Measurements from ENCODE around the gene C2CD2. TPM values are rescaled to one million over a fixed set of nuclear protein-coding genes. Genes with fewer than 3 reads are reported as not detected.

C2CD2 gene
- total and polyA plus RNA-seq, 8 donors: 18.3 to 24.1 (median 19.6) TPM

DNA sequence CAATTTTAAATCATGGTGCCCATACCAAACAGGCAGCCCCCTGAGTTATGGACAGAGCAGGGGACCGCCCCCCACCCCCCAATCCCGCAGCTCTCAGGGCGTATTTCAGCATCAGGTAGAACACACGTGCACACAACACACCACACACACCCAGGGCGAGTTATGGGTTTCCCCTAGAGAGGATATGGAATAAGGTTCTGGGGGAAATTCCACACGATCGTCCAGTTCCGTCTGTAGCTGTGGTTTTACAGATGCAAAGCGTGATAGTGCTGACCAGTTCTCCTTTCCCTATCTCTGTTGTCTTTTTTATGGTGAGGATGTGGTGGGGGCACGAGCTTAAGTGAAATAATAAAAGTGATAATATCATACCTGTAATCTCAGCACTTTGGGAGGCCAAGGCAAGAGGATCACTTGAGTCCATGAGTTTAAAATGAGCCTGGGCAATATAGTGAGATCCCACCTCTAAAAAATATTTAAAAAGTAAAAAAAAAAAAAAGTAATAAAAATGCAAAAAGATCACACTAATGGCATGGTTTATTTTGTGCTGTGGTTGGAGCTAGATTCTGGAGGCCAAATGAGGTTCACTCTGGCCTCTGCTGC, 25.1 kb downstream of the C2CD2 start:
- no peak for ATAC-seq
- DNase-seq: peak in 1 of 4 donors; percentile 40
- H3K36me3 ChIP-seq: no peaks in the 10 kb centered on the region
- H3K27ac ChIP-seq: peak overlapping the region; percentile 81 to 84
- no peaks in the 10 kb centered on the region for H3K27me3 ChIP-seq
- no peaks in the 10 kb centered on the region for H3K9me3 ChIP-seq
- H3K4me1 ChIP-seq: peaks cover 12 to 66% of the 10 kb centered on the region in 2 donors
- intact Hi-C loops (cut with DNase I): no loop called here
- TF ChIP-seq, protein P1, sequence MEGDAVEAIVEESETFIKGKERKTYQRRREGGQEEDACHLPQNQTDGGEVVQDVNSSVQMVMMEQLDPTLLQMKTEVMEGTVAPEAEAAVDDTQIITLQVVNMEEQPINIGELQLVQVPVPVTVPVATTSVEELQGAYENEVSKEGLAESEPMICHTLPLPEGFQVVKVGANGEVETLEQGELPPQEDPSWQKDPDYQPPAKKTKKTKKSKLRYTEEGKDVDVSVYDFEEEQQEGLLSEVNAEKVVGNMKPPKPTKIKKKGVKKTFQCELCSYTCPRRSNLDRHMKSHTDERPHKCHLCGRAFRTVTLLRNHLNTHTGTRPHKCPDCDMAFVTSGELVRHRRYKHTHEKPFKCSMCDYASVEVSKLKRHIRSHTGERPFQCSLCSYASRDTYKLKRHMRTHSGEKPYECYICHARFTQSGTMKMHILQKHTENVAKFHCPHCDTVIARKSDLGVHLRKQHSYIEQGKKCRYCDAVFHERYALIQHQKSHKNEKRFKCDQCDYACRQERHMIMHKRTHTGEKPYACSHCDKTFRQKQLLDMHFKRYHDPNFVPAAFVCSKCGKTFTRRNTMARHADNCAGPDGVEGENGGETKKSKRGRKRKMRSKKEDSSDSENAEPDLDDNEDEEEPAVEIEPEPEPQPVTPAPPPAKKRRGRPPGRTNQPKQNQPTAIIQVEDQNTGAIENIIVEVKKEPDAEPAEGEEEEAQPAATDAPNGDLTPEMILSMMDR (IDR thresholded peaks at IDR 0.05): no peak
- H3K4me3 ChIP-seq: no peak overlapping the region

DNA sequence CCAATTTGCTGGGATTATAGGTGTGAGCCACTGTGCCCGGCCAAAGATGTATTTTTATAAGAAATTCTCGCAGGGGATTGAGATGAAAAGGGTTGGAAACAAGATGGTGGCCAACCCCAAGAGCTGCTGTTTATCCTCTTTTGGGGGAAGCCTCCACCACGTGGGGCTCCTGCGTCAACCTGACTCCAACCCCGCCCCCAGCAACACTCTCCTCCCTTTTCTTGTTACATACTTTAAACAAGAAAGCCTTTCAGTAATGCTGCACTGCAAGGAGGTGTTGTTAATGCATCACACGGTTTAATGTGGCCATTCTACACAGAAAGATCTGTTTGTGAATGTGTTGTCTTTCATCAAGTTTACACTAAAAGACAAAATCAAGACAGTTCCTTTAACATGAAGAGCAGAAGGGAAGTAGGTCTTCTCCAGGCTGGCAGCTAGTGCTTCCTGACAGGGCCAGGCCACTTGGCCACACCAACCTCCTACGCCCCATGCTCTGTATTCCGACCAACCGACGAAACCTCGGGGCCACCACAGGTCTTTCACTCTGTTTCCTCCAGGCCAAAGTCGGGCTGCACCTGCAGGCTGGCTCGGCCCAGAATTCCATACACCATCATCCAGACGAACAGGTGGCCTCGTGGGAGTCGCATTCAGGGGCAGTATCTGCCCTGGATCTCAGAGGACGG, 25.9 kb downstream of the C2CD2 start:
- ATAC-seq: no peak
- H3K4me1 ChIP-seq: peaks cover 6 to 65% of the 10 kb centered on the region in 2 donors

DNA sequence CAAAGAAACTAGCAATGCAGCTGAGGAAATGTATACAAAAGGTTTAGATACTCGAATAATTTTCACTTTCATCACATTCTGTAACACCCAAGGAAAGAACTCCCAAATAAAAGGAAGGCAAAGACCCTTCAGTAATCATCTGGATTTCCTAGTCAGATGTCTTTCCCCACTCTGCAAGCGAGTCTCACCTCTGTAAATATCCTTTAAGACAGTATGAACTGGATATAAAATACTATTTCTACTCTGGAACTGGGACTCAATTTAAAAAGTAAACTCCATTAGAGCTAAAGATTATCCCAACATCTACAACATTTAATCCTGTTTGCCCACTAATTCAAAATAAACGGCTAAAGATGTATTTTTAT, 27.0 kb downstream of the C2CD2 start:
- TF ChIP-seq, protein P1 (IDR thresholded peaks at IDR 0.05): no peak
- intact Hi-C loops (cut with DNase I): no loop called here
- ATAC-seq: no peak

More for the DNA sequence above, 25.9 kb downstream of the C2CD2 start:
- TF ChIP-seq, protein P1 (IDR thresholded peaks at IDR 0.05): no peak
- no peak overlapping the region for H3K4me3 ChIP-seq
- peak overlapping the region; percentile 81 to 84 for H3K27ac ChIP-seq
- intact Hi-C loops (cut with DNase I): no loop called here
- DNase-seq: peak in 2 of 4 donors; percentile 60 to 67
- no peaks in the 10 kb centered on the region for H3K36me3 ChIP-seq
- H3K9me3 ChIP-seq: no peaks in the 10 kb centered on the region
- H3K27me3 ChIP-seq: no peaks in the 10 kb centered on the region

DNA sequence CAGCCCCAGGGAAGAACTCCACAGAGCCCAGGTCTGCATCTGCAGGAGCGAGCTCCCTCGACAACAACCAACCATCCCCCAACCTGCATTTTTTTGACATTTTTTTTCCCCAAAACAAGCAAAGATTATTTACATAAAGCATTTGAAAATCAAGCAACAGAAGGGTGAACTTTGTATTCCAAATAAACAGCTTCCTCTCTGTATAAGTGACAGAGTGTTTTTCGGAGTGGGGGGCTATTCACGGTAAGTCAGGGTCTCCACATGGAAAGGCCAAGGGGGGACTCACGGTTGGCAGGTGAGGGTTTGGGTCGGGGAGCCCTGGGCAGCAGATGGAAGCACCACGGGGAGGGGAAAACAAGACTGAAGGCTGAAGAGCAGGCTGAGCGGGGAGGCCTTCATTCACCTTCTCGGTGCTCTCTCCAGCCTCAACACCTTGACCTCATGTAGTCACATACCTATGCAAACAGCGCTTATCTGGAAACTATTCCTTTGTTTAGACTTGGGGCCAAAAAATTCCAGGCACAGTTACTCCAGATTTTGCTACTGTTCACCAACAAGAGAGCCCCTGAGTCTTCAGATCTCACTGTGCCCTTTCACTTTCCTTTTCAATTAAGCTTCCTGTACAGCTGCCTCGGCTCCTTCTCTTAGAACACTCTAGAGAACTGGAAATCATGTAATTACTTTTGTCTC, 27.6 kb downstream of the C2CD2 start:
- Histone ChIP-seq H3K4me3 (peak overlapping the region; percentile 5 to 40), H3K27me3 (no peaks in the 10 kb centered on the region), H3K4me1 (peaks cover 6 to 65% of the 10 kb centered on the region in 2 donors), H3K9me3 (no peaks in the 10 kb centered on the region), H3K27ac (peak overlapping the region; percentile 81 to 84), H3K36me3 (no peaks in the 10 kb centered on the region)
- DNase-seq (peak in 3 of 4 donors; percentile 40 to 70 (median 54)), ATAC-seq (peak; percentile 83)
- intact Hi-C loops (cut with DNase I): no loop called here
- TF ChIP-seq, protein P1 (IDR thresholded peaks at IDR 0.05): no peak

More for the DNA sequence above, 27.0 kb downstream of the C2CD2 start:
- no peaks in the 10 kb centered on the region for H3K36me3 ChIP-seq
- H3K4me3 ChIP-seq: peak overlapping the region; percentile 5 to 40
- DNase-seq: no peak
- H3K4me1 ChIP-seq: peaks cover 6 to 65% of the 10 kb centered on the region in 2 donors
- peak overlapping the region; percentile 81 to 84 for H3K27ac ChIP-seq
- H3K9me3 ChIP-seq: no peaks in the 10 kb centered on the region
- no peaks in the 10 kb centered on the region for H3K27me3 ChIP-seq

DNA sequence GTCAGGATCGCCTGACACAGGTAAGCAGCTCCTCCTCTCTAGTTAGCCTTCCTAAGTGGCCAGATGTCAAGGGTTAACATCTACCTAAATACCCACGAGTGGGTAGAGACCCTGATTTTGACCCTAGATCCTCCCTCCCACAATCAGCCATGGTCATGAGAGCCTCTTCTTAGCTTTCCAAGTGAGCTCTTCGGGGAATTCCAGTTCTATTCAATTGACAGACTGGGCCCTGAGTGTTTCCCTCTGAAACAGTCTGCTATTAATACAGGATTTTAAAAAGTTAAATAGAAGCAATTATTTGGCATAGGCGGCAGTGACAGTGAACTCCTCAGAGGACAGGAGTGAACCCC, 28.1 kb downstream of the C2CD2 start:
- Histone ChIP-seq H3K27me3 (no peaks in the 10 kb centered on the region), H3K4me3 (peak overlapping the region; percentile 5 to 40)

More for the DNA sequence above, 28.1 kb downstream of the C2CD2 start:
- Histone ChIP-seq H3K36me3 (no peaks in the 10 kb centered on the region), H3K9me3 (no peaks in the 10 kb centered on the region), H3K27ac (peak overlapping the region; percentile 81 to 84), H3K4me1 (peaks cover 6 to 65% of the 10 kb centered on the region in 2 donors)
- intact Hi-C loops (cut with DNase I): no loop called here
- TF ChIP-seq, protein P1 (IDR thresholded peaks at IDR 0.05): no peak
- peak; percentile 24 for ATAC-seq
- no peak for DNase-seq
